BLaER1 treated with 17β-estradiol and CSF1 and Interleukin-3, amounts not matched to agents 10 nM and 100 nM (cell line): ENCODE measurements around the gene L2HGDH.

Experiments
- H3K27ac ChIP-seq, 11 experiments: shearing (Covaris generic); formaldehyde crosslinking; 2 replicates each; pipeline ENCODE4 v1.8.1; 2022
- H3K27me3 ChIP-seq, 11 experiments: shearing (Covaris generic); formaldehyde crosslinking; 2 replicates each; pipeline ENCODE4 v1.8.1; 2022
- H3K36me3 ChIP-seq, 11 experiments: shearing (Covaris generic); formaldehyde crosslinking; 2 replicates each; pipeline ENCODE4 v1.8.1; 2022
- H3K4me1 ChIP-seq, 10 experiments: shearing (Covaris generic); formaldehyde crosslinking; 2 replicates each; pipeline ENCODE4 v1.8.1; 2022
- H3K4me2 ChIP-seq, 11 experiments: shearing (Covaris generic); formaldehyde crosslinking; 2 replicates each; pipeline ENCODE4 v1.8.1; 2022
- H3K4me3 ChIP-seq, 10 experiments: shearing (Covaris generic); formaldehyde crosslinking; 2 replicates each; pipeline ENCODE4 v1.8.1; 2022
- H3K9ac ChIP-seq, 11 experiments: shearing (Covaris generic); formaldehyde crosslinking; 2 replicates each; pipeline ENCODE4 v1.8.1; 2022
- H3K9me3 ChIP-seq, 11 experiments: shearing (Covaris generic); formaldehyde crosslinking; replicated peaks in 1 of 11; 2 replicates each; pipeline ENCODE4 v1.8.1; 2022
- H4K20me1 ChIP-seq, 11 experiments: shearing (Covaris generic); formaldehyde crosslinking; 2 replicates each; pipeline ENCODE4 v1.8.1; 2022
- Cebpa-rat ChIP-seq, 11 experiments: shearing (Covaris generic); IDR thresholded peaks; 2 replicates each; pipeline ENCODE4 v1.8.1; 2022

L2HGDH gene

GRCh38 chr14:50342221-50343078 is 30.4 kb upstream of the L2HGDH start:
- H3K36me3 ChIP-seq, result 0 out of 22 replicates have a peak, but pooled peaks cover 0 to 4% (median 0%) of the 10 kb centered on the region in 11 experiments
- no peaks in the 10 kb centered on the region for H3K9me3 ChIP-seq
- peak overlapping the region in 3 of 10 experiments; percentile 6 to 37 (median 12); a peak in 3 of 20 replicates for H3K4me3 ChIP-seq
- peak overlapping the region in 8 of 11 experiments; percentile 3 to 48 (median 30); a peak in 10 of 22 replicates for H3K9ac ChIP-seq
- no peak for TF ChIP-seq Cebpa-rat (IDR thresholded peaks at IDR 0.05)
- H3K4me1 ChIP-seq, result peaks cover 4 to 22% (median 19%) of the 10 kb centered on the region in 10 experiments
- no peak overlapping the region; a peak in 1 of 22 replicates for H3K27ac ChIP-seq
- no peaks in the 10 kb centered on the region for H3K27me3 ChIP-seq
- peak overlapping the region; percentile 13 to 70 (median 59) for H3K4me2 ChIP-seq
- H4K20me1 ChIP-seq, result no peaks in the 10 kb centered on the region

- Histone ChIP-seq H3K9me3 (no peaks in the 10 kb centered on the region), H3K4me3 (no peak overlapping the region), H3K9ac (no peak overlapping the region), H3K27me3 (no peaks in the 10 kb centered on the region), H3K4me1 (peaks cover 11 to 29% (median 27%) of the 10 kb centered on the region in 10 experiments), H4K20me1 (no peaks in the 10 kb centered on the region), H3K4me2 (no peak overlapping the region), H3K27ac (no peak overlapping the region), H3K36me3 (0 out of 22 replicates have a peak, but pooled peaks cover 0 to 5% (median 0%) of the 10 kb centered on the region in 11 experiments)
- TF ChIP-seq Cebpa-rat (IDR thresholded peaks at IDR 0.05), result no peak
Measured at GRCh38 chr14:50340963-50341362, 28.9 kb upstream of the L2HGDH start.

- Histone ChIP-seq H3K4me3 (no peak overlapping the region), H4K20me1 (no peaks in the 10 kb centered on the region), H3K9me3 (no peaks in the 10 kb centered on the region), H3K27me3 (no peaks in the 10 kb centered on the region), H3K4me2 (no peak overlapping the region), H3K27ac (no peak overlapping the region), H3K4me1 (peaks cover 18 to 38% (median 36%) of the 10 kb centered on the region in 10 experiments), H3K9ac (no peak overlapping the region), H3K36me3 (0 out of 22 replicates have a peak, but pooled peaks cover 0 to 5% (median 0%) of the 10 kb centered on the region in 11 experiments)
- no peak for TF ChIP-seq Cebpa-rat (IDR thresholded peaks at IDR 0.05)
Measured at GRCh38 chr14:50340045-50340444, 28.0 kb upstream of the L2HGDH start.

GRCh38 chr14:50339178-50339804 is 27.3 kb upstream of the L2HGDH start:
- Histone ChIP-seq H3K27me3 (no peaks in the 10 kb centered on the region), H3K36me3 (0 out of 22 replicates have a peak, but pooled peaks cover 0 to 5% (median 0%) of the 10 kb centered on the region in 11 experiments), H3K9me3 (no peaks in the 10 kb centered on the region), H4K20me1 (no peaks in the 10 kb centered on the region), H3K4me3 (no peak overlapping the region), H3K4me1 (peaks cover 18 to 46% (median 43%) of the 10 kb centered on the region in 10 experiments), H3K9ac (no peak overlapping the region), H3K27ac (no peak overlapping the region), H3K4me2 (no peak overlapping the region)
- no peak for TF ChIP-seq Cebpa-rat (IDR thresholded peaks at IDR 0.05)

GRCh38 chr14:50338587-50338986 is 26.6 kb upstream of the L2HGDH start:
- Histone ChIP-seq H3K36me3 (0 out of 22 replicates have a peak, but pooled peaks cover 0 to 5% (median 0%) of the 10 kb centered on the region in 11 experiments), H3K27me3 (no peaks in the 10 kb centered on the region), H3K9me3 (no peaks in the 10 kb centered on the region), H3K4me2 (no peak overlapping the region), H3K9ac (no peak overlapping the region), H4K20me1 (no peaks in the 10 kb centered on the region), H3K27ac (no peak overlapping the region), H3K4me3 (no peak overlapping the region), H3K4me1 (peaks cover 18 to 46% (median 39%) of the 10 kb centered on the region in 10 experiments)
- no peak for TF ChIP-seq Cebpa-rat (IDR thresholded peaks at IDR 0.05)

GRCh38 chr14:50335989-50336824 is 24.2 kb upstream of the L2HGDH start:
- H3K36me3 ChIP-seq, result peaks cover 0 to 14% (median 6%) of the 10 kb centered on the region in 11 experiments; a peak in 8 of 22 replicates
- no peaks in the 10 kb centered on the region for H3K27me3 ChIP-seq
- peak overlapping the region in 9 of 11 experiments; percentile 27 to 69 (median 37); a peak in 17 of 22 replicates for H3K27ac ChIP-seq
- H3K4me1 ChIP-seq, result peaks cover 17 to 34% (median 22%) of the 10 kb centered on the region in 10 experiments
- TF ChIP-seq Cebpa-rat (IDR thresholded peaks at IDR 0.05), result no peak
- H4K20me1 ChIP-seq, result no peaks in the 10 kb centered on the region
- H3K4me2 ChIP-seq, result peak overlapping the region; percentile 56 to 88 (median 72)
- peak overlapping the region in 1 of 10 experiments; percentile 20; a peak in 3 of 20 replicates for H3K4me3 ChIP-seq
- H3K9ac ChIP-seq, result peak overlapping the region in 9 of 11 experiments; percentile 19 to 48 (median 36); a peak in 12 of 22 replicates
- H3K9me3 ChIP-seq, result no peaks in the 10 kb centered on the region

GRCh38 chr14:50335389-50335788 is 23.4 kb upstream of the L2HGDH start:
- H3K4me2 ChIP-seq, result peak overlapping the region; percentile 56 to 88 (median 72)
- H3K9ac ChIP-seq, result peak overlapping the region in 4 of 11 experiments; percentile 29 to 45 (median 40); a peak in 5 of 22 replicates
- peaks cover 17 to 34% (median 22%) of the 10 kb centered on the region in 10 experiments for H3K4me1 ChIP-seq
- TF ChIP-seq Cebpa-rat (IDR thresholded peaks at IDR 0.05), result no peak
- no peaks in the 10 kb centered on the region for H3K27me3 ChIP-seq
- peaks cover 0 to 22% (median 9%) of the 10 kb centered on the region in 11 experiments; a peak in 13 of 22 replicates for H3K36me3 ChIP-seq
- peak overlapping the region in 8 of 11 experiments; percentile 27 to 69 (median 36); a peak in 9 of 22 replicates for H3K27ac ChIP-seq
- H3K9me3 ChIP-seq, result no peaks in the 10 kb centered on the region
- H4K20me1 ChIP-seq, result no peaks in the 10 kb centered on the region
- H3K4me3 ChIP-seq, result no peak overlapping the region

GRCh38 chr14:50334211-50334610 is 22.2 kb upstream of the L2HGDH start:
- peaks cover 0 to 34% (median 13%) of the 10 kb centered on the region in 11 experiments; a peak in 13 of 22 replicates for H3K36me3 ChIP-seq
- no peaks in the 10 kb centered on the region for H4K20me1 ChIP-seq
- H3K4me3 ChIP-seq, result no peak overlapping the region
- no peak overlapping the region for H3K27ac ChIP-seq
- H3K9me3 ChIP-seq, result no peaks in the 10 kb centered on the region
- TF ChIP-seq Cebpa-rat (IDR thresholded peaks at IDR 0.05), result no peak
- peaks cover 17 to 34% (median 22%) of the 10 kb centered on the region in 10 experiments for H3K4me1 ChIP-seq
- H3K9ac ChIP-seq, result no peak overlapping the region
- no peaks in the 10 kb centered on the region for H3K27me3 ChIP-seq
- H3K4me2 ChIP-seq, result 0 out of 22 replicates have a peak overlapping the region, but pooled peaks of 2 of the 11 experiments have one; percentile 81 to 88
